ENCODE results near the gene FAM50B. TPM values are rescaled to one million over a fixed set of nuclear protein-coding genes. Genes with fewer than 3 reads are reported as not detected.
"Not testable (repeated sequence)": the region's sequence is repeated elsewhere in the genome, so short reads cannot be mapped to it uniquely, and the experiment has no call there.

The FAM50B gene
- total RNA-seq, 1 donor from 2014 or later = 7.2 TPM

DNA sequence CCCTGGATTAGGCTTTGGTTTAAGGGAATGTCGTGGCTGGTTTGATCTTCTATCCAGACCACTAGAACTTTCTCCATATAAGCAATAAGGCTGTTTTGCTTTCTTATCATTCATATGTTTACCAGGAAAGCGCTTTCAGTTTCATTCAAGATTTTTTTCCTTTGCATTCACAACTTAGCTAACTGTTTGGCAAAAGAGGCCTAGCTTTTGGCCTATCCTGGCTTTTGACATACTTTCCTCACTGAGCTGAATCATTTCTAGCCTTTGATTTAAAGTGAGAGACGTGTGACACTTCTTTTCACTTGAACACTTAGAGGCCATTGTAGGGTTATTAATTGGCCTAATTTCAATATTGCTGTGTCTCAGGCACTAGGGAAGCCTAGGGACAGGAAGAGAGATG, 1.7 kb upstream of the FAM50B start:
- DNase-seq (ENCODE audit: low read depth) = no peak

GRCh38 chr6:3848380-3848779, 793 bp upstream of the FAM50B start:
- DNase-seq (ENCODE audit: low read depth) = no peak

DNA sequence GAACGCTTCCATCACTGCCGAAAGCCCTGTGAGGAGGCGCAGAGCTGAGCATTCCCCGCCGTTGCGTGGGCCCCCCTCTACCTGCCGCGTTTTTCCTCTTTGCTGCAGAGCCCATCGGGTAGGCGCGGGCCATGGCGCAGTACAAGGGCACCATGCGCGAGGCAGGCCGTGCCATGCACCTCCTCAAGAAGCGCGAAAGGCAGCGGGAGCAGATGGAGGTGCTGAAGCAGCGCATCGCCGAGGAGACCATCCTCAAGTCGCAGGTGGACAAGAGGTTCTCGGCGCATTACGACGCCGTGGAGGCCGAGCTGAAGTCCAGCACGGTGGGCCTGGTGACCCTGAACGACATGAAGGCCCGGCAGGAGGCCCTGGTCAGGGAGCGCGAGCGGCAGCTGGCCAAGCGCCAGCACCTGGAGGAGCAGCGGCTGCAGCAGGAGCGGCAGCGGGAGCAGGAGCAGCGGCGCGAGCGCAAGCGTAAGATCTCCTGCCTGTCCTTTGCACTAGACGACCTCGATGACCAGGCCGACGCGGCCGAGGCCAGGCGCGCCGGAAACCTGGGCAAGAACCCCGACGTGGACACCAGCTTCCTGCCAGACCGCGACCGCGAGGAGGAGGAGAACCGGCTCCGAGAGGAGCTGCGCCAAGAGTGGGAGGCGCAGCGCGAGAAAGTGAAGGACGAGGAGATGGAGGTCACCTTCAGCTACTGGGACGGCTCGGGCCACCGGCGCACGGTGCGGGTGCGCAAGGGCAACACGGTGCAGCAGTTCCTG, 693 bp downstream of the FAM50B start:
- no peak for DNase-seq (ENCODE audit: low read depth)

DNA sequence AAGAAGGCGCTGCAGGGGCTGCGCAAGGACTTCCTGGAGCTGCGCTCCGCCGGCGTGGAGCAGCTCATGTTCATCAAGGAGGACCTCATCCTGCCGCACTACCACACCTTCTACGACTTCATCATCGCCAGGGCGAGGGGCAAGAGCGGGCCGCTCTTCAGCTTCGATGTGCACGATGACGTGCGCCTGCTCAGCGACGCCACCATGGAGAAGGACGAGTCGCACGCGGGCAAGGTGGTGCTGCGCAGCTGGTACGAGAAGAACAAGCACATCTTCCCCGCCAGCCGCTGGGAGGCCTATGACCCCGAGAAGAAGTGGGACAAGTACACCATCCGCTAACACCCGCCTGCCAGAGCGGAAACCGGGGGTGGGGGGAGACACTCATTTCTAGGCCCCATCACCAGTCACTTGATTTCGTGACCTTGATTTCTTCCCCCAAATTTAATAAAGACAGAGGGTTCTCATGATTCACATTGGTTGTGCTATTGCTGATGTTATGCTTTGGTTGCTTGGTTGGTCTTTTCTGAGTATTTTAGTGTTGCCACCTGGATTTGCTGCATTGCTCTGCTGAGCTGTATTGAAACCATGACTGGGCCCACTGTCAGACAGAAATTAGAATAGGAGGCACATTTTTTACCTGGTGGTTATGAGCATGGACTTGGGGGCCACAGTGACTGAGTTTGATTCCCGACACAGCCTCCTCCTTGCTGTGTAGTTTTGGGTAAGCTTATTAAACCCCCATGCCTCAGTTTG, 1.5 kb downstream of the FAM50B start:
- DNase-seq (ENCODE audit: low read depth) = no peak

- no peak for DNase-seq (ENCODE audit: low read depth)
These were observed 2.7 kb downstream of the FAM50B start for GRCh38 chr6:3851839-3852238.

DNA sequence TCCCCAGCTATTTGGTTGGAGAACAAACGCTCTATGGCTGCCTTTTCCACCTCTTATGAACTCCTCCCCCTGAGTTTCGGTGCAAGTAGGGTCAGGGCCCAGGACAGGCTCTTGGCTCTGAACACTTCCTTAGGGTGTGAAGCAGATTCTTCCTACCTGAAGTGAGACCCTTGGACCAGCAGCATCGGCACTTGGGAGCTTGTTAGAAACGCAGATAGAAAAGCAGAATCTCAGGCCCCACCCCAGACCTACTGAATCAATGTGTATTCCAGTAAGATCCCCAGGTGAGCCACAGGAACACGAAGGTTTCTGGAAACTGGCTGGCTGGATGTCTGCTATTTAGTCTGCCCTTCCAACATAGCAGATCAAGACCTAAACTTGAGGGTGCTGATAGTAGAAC, 3.2 kb downstream of the FAM50B start:
- DNase-seq (ENCODE audit: low read depth) = no peak

- no peak for DNase-seq (ENCODE audit: low read depth)
These were observed 6.7 kb downstream of the FAM50B start for GRCh38 chr6:3855866-3856265.

DNA sequence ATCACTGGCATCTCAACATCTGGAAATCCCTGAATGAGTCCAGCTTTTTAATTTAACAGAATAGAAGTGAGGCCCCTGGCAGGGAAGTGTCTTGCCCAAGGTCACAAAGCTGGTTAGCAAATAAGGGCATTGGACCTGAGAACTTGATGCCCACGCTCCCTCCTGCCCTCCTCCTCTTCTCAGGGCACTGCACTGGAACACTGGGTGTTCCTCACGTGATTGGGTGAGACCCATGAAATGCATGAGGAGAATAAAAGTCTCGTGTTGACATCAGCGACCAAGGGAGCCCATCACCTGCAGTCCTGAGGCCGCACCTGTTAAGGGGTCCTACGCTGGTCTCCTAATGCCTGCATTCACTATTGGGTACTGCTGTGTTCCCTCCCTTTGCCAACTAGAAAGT, 7.4 kb downstream of the FAM50B start:
- no peak for DNase-seq (ENCODE audit: low read depth)

- no peak for DNase-seq (ENCODE audit: low read depth)
These were observed 8.6 kb downstream of the FAM50B start for GRCh38 chr6:3857468-3858456.

DNA sequence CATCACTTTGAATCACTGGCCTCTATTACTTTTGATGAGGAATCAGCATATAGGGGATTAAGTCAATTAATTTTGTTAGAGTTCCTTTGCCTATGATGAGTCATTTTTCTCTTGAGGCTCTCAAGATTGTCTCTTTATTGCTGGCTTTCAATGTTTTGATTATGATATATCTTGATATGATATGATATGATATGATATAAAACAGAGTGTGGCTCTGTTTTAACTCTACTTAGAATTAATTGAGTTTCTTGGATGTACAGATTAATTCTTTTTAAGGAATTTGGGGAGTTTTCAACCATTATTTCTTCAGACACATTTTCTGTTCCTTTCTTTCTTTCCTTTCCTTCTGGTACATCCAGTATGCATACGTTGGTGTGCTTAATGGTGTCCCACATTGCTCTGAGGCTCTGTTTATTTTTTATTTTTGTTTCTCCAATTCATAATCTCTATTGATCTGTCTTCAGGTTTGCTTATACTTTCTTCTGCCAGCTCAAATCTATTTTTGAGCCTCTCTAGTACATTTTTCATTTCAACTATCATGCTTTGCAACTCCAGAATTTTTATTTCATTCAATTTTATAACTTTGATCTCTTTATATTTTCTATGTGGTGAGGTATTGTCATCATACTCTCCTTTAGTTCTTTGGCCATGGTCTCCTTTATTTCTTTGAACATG, 10.8 kb downstream of the FAM50B start:
- no peak for DNase-seq (ENCODE audit: low read depth)

DNA sequence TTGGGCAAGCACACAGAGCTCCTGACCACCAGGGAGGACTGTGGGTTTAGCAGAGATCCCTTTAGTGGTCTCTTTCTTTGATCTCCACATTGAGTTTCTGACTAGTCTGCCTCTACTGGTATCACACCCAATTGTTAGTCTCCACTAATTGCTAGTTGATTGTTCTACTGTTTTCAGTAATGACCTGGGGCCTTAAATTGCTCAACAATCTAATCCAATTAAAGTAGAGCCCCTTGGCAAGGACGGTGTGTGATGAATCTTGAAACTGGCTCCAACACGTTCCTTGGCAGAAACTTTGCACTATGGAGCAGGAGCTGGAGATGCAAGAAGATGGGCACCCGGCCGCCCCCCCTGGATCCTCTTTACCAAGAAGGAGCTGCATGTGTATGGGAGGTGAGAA, 12.3 kb downstream of the FAM50B start:
- DNase-seq (ENCODE audit: low read depth) = no peak

GRCh38 chr6:3862038-3862437, 12.9 kb downstream of the FAM50B start:
- no peak for DNase-seq (ENCODE audit: low read depth)

DNA sequence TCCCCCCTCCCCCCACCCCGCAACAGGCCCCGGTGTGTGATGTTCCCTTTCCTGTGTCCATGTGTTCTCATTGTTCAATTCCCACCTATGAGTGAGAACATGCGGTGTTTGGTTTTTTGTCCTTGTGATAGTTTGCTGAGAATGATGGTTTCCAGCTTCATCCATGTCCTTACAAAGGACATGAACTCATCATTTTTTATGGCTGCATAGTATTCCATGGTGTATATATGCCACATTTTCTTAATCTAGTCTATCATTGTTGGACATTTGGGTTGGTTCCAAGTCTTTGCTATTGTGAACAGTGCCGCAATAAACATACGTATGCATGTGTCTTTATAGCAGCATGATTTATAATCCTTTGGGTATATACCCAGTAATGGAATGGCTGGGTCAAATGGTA, 14.1 kb downstream of the FAM50B start:
- DNase-seq (ENCODE audit: low read depth) = not testable (repeated sequence)

DNA sequence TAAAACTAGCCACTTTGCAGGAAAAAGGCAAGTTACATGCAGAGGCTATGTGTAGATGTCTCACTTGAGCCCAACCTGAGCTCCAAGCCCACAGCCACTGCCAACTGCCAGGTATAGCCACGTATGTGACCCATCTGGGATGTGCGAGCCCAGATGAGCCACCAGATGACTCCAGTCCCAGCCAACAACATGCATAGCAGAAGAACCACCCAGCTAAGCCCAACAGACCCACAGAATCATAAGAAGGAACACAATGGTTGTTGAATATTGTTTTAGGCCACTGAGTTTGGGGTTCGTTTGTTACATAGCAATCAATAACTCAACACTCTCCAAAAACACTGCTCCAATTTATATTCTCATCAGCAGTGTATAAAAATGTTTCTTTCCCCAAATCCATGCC, 16.3 kb downstream of the FAM50B start:
- no peak for DNase-seq (ENCODE audit: low read depth)

- no peak for DNase-seq (ENCODE audit: low read depth)
These were observed 18.7 kb downstream of the FAM50B start for GRCh38 chr6:3867641-3868502.

DNA sequence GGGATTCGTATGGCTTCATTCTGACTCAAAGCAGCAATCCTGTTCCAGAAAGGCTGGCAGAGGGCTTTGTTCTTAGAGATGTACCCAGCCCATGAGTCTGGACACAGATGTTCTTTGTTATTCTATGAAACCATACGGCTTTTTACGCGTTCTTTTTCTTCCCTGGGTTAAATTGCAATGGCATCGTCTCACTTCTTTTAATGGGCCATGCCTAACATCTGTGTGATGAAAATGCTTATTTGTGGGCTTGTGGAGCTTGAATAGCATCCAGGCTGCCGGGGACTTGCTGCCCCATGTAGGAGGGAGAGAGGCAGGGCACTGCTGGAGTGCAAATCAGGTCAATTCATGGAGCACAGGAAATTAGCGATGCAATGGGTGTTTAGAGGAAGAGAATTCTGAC, 19.4 kb downstream of the FAM50B start:
- DNase-seq (ENCODE audit: low read depth) = peak; percentile 62

DNA sequence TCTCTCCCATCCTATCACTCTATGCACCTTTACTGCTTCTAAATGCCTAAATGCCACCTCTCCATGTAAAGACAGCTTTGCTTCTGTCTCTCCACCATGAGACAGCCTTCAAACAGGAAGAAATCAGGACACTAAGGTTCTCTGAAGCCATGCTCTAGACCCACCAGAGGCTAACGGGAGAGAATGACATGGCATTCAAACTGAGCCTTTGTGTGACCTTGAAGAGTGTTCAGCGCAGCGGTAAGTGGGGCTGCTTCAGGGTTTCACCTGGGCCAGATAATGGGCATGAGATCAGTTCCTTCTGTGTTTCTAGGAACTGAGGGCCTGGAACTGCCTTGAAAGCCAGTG, 20.1 kb downstream of the FAM50B start:
- DNase-seq (ENCODE audit: low read depth) = no peak

- no peak for DNase-seq (ENCODE audit: low read depth)
These were observed 20.7 kb downstream of the FAM50B start for GRCh38 chr6:3869632-3870527.

GRCh38 chr6:3870528-3870925, 21.4 kb downstream of the FAM50B start:
- no peak for DNase-seq (ENCODE audit: low read depth)

All from myocyte (in vitro differentiated cells).